AG04449 (cell line): Measurements from ENCODE around the gene ORC2.

Experiments used
- CTCF ChIA-PET: fragments of 350-600 bp; formaldehyde crosslinking; extraction: SDS; loops from one replicate; lab custom pipeline; 2021; ENCODE audit warnings: antibody characterized with exemption; lab: Yijun Ruan, JAX
- POLR2A ChIA-PET: fragments of 400-600, 350-600 bp; formaldehyde crosslinking; extraction: SDS; loops from one replicate; lab custom pipeline; 2020; ENCODE audit warnings: antibody characterized with exemption, inconsistent platforms; lab: Yijun Ruan, JAX
- DNase-seq: peaks from one replicate; pipeline ENCODE4 v3.0.0-alpha.2; 2010; ENCODE audit warnings: low read depth, low spot score
- H3K4me3 ChIP-seq: 2 replicates; pipeline ENCODE4 v1.5.1; 2011; ENCODE audit warnings: low read depth, mild to moderate bottlenecking, control low read depth, low read length
- CTCF ChIP-seq: IDR thresholded peaks from one replicate; pipeline ENCODE4 v1.5.1; 2011; ENCODE audit warnings: mild to moderate bottlenecking, moderate library complexity, low read length, control low read depth, inconsistent platforms; ENCODE audit not compliant: insufficient read depth; ENCODE audit errors: missing control alignments

Gene ORC2

DNA sequence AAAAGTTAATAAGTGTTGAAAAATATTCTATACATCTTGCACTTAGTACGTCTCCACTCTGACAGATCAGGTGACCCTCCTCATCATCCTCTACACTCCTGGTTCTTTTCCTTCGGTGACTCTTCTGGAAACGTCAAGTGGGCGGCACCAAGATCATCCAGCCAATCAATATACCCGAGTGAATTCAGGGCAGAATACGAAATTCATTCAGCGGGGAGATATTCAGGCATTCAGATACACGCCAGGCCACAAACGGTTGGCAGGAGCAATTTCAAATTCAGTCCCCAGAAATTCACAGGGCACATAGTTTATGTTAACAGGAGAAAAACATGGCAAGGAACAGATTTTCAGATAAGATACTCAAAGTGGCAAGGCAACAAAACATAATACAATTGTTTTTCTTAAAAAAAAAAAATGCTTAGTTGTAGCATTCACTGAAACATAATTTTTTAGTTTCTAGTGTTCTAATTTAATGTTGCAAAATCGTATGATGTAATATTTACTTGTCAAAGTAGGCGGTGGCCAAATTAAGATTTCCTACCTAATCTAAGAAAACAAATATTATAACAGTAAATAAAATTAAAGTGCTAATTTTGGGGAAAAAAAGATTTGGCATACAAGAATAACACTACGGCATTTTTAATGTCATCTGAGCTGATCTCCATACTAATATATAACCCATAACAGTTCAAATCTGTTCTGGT lies 103.2 kb downstream of the ORC2 start:
- no peak for DNase-seq

More for the DNA sequence above, 103.2 kb downstream of the ORC2 start:
- ChIA-PET POLR2A (no interaction called here), CTCF (interaction anchor here (2.8 kb wide), 1 partner anchor 147 kb away, joined by 10 read pairs; no protein-coding TSS in a partner anchor)
- no peak for TF ChIP-seq CTCF
- H3K4me3 ChIP-seq = no peak overlapping the region
